IPS-15b (cell line): ENCODE results near the gene AQP12A.

Source experiments
- H3K27me3 ChIP-seq: one replicate; pipeline ENCODE4 v1.6.1; 2013; ENCODE audit warnings: low read length; ENCODE audit not compliant: control insufficient read depth, insufficient read depth
- H3K36me3 ChIP-seq: one replicate; pipeline ENCODE4 v1.6.1; 2013; ENCODE audit warnings: low read length; ENCODE audit not compliant: control insufficient read depth, insufficient read depth
- H3K4me1 ChIP-seq: one replicate; pipeline ENCODE4 v1.6.1; 2013; ENCODE audit warnings: mild to moderate bottlenecking, low read length; ENCODE audit not compliant: control insufficient read depth, insufficient read depth
- H3K4me3 ChIP-seq: one replicate; pipeline ENCODE4 v1.5.1; 2013; ENCODE audit warnings: low read depth, low read length
- H3K9ac ChIP-seq: one replicate; pipeline ENCODE4 v1.6.1; 2013; ENCODE audit warnings: low read depth, mild to moderate bottlenecking, low read length
- H3K9me3 ChIP-seq: one replicate; pipeline ENCODE4 v1.6.1; 2013; ENCODE audit warnings: mild to moderate bottlenecking, low read length; ENCODE audit not compliant: control insufficient read depth, insufficient read depth

AQP12A gene

DNA sequence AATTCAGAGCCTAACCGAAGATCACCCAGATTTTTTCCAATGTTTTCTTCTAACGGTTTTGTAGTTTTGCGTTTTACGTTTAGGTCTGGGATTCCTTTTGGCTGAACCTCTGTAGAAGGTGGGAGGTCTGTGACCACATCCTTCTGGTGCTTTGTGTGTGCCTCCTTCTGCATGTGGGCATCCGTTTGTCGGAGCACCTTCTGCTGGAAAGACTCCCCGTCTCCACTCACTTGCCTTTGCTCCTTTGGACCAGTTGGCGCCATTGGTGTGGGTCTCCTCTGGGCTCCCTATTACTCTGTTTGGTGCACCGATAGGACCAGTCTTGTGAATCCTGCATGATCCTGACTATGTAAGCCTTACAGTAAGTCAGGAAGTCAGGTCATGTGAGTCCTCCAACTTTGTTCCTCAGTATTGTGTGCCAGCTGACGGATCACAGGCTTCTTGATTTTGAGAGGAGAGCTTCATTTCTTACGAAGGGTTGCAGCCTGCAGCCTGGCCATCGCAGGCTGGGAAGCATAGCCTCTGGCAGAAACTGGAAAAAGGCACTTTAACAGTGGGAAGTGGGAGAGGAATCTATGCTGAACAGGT is 13.6 kb downstream of the AQP12A start:
- H3K36me3 ChIP-seq: no peaks in the 10 kb centered on the region
- no peak overlapping the region for H3K9ac ChIP-seq
- no peaks in the 10 kb centered on the region for H3K27me3 ChIP-seq
- H3K9me3 ChIP-seq: no peaks in the 10 kb centered on the region
- H3K4me1 ChIP-seq: no peaks in the 10 kb centered on the region
- H3K4me3 ChIP-seq: no peak overlapping the region

DNA sequence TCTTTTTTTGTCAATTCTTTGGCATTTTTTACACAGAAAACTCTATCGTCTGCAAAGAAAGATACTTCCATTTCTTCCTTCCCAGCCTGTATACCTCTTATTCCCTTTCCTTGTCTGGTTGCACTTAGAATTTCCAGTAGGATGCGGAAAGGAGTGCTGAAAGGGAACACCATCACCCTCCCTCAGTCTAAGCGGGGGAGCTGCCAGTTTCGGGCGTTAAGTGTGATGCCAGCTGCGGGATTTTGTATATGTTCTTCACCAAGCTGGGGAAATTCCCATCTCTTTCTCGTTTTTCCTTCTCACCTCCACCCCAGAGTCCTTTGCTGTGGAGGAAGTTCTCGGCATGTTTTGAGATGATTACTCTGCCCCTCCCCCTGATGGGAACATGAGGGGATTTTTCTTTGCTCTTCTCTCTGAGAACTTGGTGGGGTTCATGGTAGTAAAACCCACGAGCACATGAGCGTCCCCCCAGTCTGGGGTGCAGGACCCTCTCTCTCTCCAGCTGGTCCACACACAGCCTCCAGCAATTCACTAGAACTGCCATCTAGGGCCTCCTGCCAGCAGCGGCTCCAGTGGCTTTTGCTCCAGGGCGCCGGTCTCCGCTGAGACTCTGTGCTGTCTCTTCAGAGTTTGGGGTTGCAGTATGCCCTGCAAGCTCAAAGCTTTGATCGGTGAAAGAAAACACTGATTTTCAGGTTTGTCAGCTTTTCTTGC is 15.5 kb downstream of the AQP12A start:
- Histone ChIP-seq H3K9ac (no peak overlapping the region), H3K4me3 (no peak overlapping the region), H3K27me3 (no peaks in the 10 kb centered on the region), H3K4me1 (no peaks in the 10 kb centered on the region), H3K36me3 (no peaks in the 10 kb centered on the region), H3K9me3 (no peaks in the 10 kb centered on the region)

DNA sequence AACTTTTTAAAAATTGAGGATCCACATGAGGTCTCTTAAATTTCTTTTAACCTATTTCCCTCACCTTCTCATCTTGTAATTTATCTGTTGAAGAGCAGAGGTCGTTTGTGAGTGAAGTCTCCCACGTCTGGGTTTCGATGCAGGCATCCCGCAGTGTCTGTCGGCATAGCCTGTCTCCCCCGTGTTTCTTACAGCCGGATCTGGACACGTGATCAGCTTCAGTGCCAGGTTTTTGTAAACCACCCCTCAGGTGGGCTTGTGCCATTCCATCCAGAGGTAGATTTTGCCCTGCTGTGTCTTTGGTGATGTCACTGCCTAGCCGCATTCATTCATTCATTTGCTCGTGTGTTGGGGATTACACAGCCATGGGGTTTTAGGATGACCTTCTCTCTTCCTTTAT is 16.2 kb downstream of the AQP12A start:
- no peak overlapping the region for H3K4me3 ChIP-seq
- H3K4me1 ChIP-seq: no peaks in the 10 kb centered on the region
- no peaks in the 10 kb centered on the region for H3K9me3 ChIP-seq
- no peaks in the 10 kb centered on the region for H3K36me3 ChIP-seq
- no peak overlapping the region for H3K9ac ChIP-seq
- H3K27me3 ChIP-seq: no peaks in the 10 kb centered on the region

GRCh38 chr2:240708457-240708856 is 16.8 kb downstream of the AQP12A start:
- no peaks in the 10 kb centered on the region for H3K27me3 ChIP-seq

GRCh38 chr2:240711296-240711695 is 19.6 kb downstream of the AQP12A start:
- Histone ChIP-seq H3K9me3 (no peaks in the 10 kb centered on the region), H3K36me3 (peaks cover 8% of the 10 kb centered on the region), H3K4me1 (no peaks in the 10 kb centered on the region), H3K9ac (no peak overlapping the region), H3K27me3 (no peaks in the 10 kb centered on the region), H3K4me3 (no peak overlapping the region)

More at GRCh38 chr2:240708457-240708856, 16.8 kb downstream of the AQP12A start:
- H3K4me3 ChIP-seq: no peak overlapping the region
- no peaks in the 10 kb centered on the region for H3K9me3 ChIP-seq
- no peak overlapping the region for H3K9ac ChIP-seq
- H3K4me1 ChIP-seq: no peaks in the 10 kb centered on the region
- H3K36me3 ChIP-seq: no peaks in the 10 kb centered on the region

- Histone ChIP-seq H3K9me3 (no peaks in the 10 kb centered on the region), H3K4me3 (no peak overlapping the region), H3K9ac (no peak overlapping the region), H3K27me3 (no peaks in the 10 kb centered on the region), H3K36me3 (peaks cover 12% of the 10 kb centered on the region), H3K4me1 (no peaks in the 10 kb centered on the region)
Observed at GRCh38 chr2:240711701-240712100, 20.0 kb downstream of the AQP12A start.

DNA sequence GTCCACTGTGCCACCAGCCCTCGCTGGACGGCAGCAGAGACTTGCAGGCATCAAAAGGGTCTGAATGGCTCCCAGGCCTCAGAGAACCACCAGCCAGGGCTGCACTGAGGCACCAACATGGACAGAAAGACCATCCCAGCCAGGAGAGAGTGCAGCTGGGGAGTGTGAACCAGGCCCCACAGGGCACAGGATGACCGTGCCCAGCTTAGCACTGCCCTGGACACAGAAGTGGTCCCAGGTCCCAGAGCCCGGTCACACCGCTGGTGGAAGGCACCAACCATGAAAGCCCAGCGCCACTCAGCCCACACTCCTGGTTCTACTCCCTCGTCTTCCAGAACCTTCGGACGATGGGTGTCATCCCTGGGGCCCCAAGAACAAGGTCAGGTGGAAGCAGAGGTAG is 20.5 kb downstream of the AQP12A start:
- Histone ChIP-seq H3K4me3 (no peak overlapping the region), H3K27me3 (no peaks in the 10 kb centered on the region), H3K4me1 (no peaks in the 10 kb centered on the region), H3K36me3 (peaks cover 15% of the 10 kb centered on the region), H3K9me3 (no peaks in the 10 kb centered on the region), H3K9ac (no peak overlapping the region)

DNA sequence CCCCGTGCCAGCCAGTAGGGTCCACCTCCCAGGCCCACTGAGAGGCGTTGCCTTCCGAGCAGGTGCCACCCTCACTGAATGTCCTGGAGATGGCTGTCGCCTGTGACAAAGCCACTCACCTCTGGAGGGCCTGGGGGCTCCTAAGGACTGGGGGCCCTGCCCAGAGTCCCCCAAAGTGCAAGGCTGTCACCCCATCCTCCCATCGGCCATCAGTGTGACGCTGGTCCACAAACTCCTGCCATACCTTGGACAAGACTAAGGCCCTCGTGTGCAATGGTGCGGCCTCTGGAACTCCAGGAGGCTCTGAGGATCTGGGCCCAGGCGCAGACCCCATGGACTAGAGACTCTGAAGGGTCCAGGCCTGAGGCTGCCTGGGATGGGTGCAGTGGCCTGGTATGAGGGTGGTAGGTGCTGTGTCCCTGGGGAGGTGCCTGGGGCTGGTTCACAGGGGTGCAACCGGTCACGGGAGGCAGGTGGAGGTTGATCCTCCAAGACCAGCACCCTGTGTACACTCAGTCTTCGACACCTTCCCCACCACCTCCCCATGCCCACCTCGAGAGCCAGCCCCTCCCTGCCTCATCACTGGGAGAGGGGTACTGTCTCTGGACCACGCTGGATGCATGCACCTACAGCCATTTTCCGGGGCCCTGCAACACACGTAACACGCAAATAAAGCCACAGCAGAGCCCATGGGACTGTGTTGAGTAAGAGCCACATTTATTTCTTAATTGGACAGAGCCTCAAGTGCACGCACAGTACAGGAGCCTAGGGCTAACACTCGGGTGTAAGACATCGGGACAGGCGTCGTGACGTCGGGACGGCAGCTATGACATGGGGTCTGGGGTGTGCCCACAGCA is 21.6 kb downstream of the AQP12A start:
- Histone ChIP-seq H3K27me3 (no peaks in the 10 kb centered on the region), H3K4me3 (no peak overlapping the region), H3K36me3 (peaks cover 26% of the 10 kb centered on the region), H3K9me3 (no peaks in the 10 kb centered on the region), H3K9ac (no peak overlapping the region), H3K4me1 (no peaks in the 10 kb centered on the region)

DNA sequence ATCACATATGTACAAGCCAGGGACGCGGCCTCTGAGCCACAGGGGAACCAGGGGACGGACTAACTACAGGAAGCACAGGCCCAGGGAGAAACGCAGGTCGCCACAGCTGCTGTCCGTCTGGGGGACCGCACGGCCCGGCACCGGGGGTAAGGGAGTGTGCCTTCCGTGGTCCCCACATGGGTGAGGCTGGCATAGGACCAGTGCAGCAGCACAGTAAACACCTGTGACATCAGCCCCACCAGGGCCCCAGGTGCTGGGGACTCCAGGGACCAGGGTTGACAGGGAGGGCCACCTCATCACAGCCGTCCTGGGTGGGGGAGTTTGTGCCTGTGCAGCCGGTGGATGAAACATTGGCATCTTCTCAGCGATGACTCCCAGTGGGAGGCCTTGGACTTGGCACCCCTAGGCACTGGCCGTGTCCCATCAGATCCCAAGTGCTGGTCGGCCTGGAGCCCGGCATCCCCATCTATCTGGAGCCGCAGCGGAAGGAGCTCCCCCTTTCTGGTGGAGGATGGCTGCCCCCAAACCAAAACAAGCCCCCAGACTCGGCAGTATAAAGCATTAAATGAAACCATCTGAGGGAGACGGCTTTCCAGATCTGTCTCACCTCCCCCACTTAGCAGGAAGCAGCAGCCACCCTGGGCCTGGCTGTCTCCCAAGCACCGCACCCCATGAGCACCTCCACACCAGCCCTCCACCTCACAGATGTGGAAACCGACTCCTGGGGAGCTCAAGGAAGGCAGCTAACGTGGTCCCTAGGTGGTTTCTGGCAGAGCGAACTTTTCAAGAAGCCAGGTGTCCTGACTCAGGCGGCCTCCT is 22.5 kb downstream of the AQP12A start:
- H3K36me3 ChIP-seq: peaks cover 34% of the 10 kb centered on the region
- H3K4me3 ChIP-seq: no peak overlapping the region
- H3K9me3 ChIP-seq: no peaks in the 10 kb centered on the region
- no peak overlapping the region for H3K9ac ChIP-seq
- no peaks in the 10 kb centered on the region for H3K27me3 ChIP-seq
- no peaks in the 10 kb centered on the region for H3K4me1 ChIP-seq

DNA sequence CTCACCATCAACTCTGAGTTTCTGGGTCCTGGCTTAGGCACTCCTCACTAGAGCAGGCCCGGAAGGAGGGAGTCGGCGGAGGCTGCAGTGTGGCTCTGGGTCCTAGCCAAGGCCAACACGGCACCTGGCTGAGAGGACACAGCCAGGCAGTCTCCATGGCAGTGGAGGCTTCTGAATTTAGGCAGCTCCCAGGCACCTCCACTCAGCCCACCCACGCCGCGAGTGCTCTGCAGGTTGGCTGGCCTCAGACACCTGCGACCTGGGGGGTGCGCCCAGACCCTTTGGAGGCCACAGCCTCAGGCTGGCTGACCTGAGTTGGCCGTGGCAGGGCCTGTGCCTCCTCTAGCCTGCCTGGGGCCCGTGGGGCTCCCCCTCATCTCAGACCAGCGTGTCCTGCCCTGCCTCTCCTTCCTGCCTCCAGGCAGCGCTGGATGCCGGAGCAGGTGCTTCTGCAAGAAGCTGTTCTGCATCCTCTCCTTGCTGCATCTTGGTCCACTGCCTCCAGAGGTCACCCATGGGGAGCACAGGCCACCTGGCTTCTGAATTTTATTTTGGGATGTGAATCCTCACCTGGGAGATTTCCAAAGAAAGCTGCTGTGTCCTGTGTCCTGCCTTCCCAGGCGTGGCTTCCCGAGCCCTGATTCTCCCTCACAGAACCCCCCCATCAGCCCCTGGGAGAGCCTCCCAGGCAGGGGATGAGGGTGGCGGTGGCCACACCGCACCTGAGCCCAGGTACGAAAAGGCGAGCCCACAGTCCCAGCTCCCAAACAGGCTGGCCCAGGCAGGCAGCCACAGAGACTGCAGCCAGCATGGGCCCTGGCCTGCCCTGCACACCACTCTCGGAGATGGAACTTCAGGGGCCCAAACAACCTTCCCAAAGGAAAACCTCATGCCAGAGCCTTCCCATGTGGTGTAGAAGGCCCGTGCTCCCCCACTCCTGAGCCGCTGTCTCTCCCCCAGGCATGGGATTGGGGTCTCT is 23.4 kb downstream of the AQP12A start:
- Histone ChIP-seq H3K36me3 (peaks cover 43% of the 10 kb centered on the region), H3K4me3 (no peak overlapping the region), H3K9me3 (no peaks in the 10 kb centered on the region), H3K4me1 (no peaks in the 10 kb centered on the region), H3K27me3 (no peaks in the 10 kb centered on the region), H3K9ac (no peak overlapping the region)
